ENCODE measurements around the gene IQSEC3.

The IQSEC3 gene

DNA sequence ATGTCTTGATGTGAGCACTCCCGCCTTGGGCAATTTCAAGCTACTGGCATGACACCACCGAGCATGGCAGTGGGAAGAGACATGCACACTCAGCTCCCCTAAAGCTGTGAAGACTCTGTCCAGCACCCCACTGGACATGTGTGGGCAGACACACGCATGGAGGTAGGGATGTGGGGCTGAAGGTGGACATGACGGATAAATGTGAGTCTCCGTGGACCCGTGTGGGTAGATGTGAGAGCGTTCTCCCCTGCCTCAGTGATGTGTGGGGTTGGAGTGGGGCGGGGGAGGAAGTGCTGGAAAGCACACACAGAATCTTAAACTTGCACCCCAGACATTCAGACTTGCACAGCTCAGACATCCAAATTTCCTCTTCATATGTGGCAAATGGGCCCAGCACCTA is 134.8 kb downstream of the IQSEC3 start:
- POLR2A ChIA-PET, result no interaction called here
- no peak for DNase-seq (ENCODE audit: extremely low spot score)
- no peak for TF ChIP-seq CTCF (IDR thresholded peaks at IDR 0.05; ENCODE audit: control extremely low read depth, extremely low read depth, low read depth, missing control alignments)
- CTCF ChIA-PET, result interaction anchor here (1.3 to 1.8 kb wide), 2 partner anchors 17 to 19 kb away, joined by 3 to 7 read pairs; no protein-coding TSS in a partner anchor

- DNase-seq (ENCODE audit: extremely low spot score), result no peak
- POLR2A ChIA-PET, result no interaction called here
- CTCF ChIA-PET, result interaction anchor here (0.7 to 1.3 kb wide), 2 partner anchors 11 to 16 kb away, joined by 3 read pairs; no protein-coding TSS in a partner anchor
- TF ChIP-seq CTCF (IDR thresholded peaks at IDR 0.05; ENCODE audit: control extremely low read depth, extremely low read depth, low read depth, missing control alignments), result no peak
These were observed 135.6 kb downstream of the IQSEC3 start for GRCh38 chr12:202081-202731.

- TF ChIP-seq CTCF (IDR thresholded peaks at IDR 0.05; ENCODE audit: control extremely low read depth, extremely low read depth, low read depth, missing control alignments), result no peak
- ChIA-PET POLR2A (no interaction called here), CTCF (interaction anchor here (0.7 kb wide), 1 partner anchor 10 kb away, joined by 3 read pairs; no protein-coding TSS in a partner anchor)
- no peak for DNase-seq (ENCODE audit: extremely low spot score)
These were observed 136.5 kb downstream of the IQSEC3 start for GRCh38 chr12:203074-203461.

DNA sequence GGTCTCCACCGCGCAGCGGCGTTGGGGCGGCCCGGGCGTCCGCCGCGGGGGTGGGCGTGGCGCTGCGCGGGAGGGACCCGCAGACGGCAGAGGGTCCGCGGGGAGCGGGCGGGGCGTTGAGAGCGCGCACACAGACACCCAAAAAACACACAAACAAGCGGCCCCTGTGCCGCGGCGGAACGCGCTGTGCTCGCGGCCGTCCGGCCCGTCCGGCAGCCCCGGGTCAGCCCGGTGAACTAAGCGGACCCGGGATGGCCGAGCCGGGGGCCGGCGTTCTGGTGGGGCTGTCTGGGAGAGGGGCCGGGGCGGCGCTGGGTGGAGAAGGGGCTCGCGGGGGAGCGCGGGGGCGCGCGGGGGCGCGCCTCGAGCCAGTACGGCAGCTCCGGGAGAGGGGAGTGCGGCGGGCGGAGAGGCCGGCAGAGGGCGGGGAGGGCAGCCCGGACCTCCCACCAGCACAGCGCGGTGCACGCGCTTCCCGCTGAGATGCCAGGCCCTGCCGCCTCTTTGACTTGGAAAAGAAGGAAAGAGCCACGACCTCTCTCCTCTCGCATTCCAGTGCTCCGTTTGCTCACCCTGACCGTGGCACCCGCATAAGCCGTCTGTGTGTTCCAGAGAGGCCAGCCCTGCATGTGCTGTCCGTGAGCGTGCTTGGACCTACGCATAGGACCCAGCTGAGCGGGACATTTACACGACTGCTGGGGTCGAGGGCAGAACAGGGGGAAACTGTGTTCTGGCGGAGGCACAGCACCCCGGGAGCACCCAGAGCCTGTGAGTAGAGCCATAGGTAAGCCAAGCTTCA is 137.1 kb downstream of the IQSEC3 start:
- DNase-seq (ENCODE audit: extremely low spot score), result no peak
- no peak for TF ChIP-seq CTCF (IDR thresholded peaks at IDR 0.05; ENCODE audit: control extremely low read depth, extremely low read depth, low read depth, missing control alignments)
- POLR2A ChIA-PET, result no interaction called here
- CTCF ChIA-PET, result no interaction called here

DNA sequence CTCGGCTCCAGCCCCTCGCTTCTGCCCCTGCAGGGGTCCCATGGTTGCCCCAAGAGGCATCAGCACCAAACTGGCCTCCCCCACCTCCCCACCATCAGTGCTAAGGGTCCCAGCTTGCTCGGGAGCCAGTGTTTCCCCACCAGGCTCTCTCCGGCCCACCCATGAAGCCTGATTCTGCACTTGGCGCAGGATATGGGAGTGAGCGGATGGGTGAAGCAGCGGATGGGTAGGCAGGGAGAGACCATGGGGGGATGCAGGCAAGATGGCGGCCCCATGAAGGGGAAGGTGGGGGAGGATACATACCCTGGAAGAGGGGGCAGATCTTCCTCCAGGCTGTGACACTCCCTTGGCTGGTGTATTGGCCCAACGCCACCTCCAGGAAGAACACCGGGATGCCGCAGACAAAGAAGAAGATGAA is 137.7 kb downstream of the IQSEC3 start:
- ChIA-PET POLR2A (no interaction called here), CTCF (no interaction called here)
- no peak for TF ChIP-seq CTCF (IDR thresholded peaks at IDR 0.05; ENCODE audit: control extremely low read depth, extremely low read depth, low read depth, missing control alignments)
- no peak for DNase-seq (ENCODE audit: extremely low spot score)

- TF ChIP-seq CTCF (IDR thresholded peaks at IDR 0.05; ENCODE audit: control extremely low read depth, extremely low read depth, low read depth, missing control alignments), result no peak
- DNase-seq (ENCODE audit: extremely low spot score), result no peak
These were observed 138.5 kb downstream of the IQSEC3 start for GRCh38 chr12:205026-205425.

More at GRCh38 chr12:205026-205425, 138.5 kb downstream of the IQSEC3 start:
- ChIA-PET POLR2A (no interaction called here), CTCF (no interaction called here)

Measured in GM10248 (cell line).